Measurements from ENCODE around the gene SLC17A7.
"Not testable (repeated sequence)": the region's sequence is repeated elsewhere in the genome, so short reads cannot be mapped to it uniquely, and the experiment has no call there.

SLC17A7 gene

DNA sequence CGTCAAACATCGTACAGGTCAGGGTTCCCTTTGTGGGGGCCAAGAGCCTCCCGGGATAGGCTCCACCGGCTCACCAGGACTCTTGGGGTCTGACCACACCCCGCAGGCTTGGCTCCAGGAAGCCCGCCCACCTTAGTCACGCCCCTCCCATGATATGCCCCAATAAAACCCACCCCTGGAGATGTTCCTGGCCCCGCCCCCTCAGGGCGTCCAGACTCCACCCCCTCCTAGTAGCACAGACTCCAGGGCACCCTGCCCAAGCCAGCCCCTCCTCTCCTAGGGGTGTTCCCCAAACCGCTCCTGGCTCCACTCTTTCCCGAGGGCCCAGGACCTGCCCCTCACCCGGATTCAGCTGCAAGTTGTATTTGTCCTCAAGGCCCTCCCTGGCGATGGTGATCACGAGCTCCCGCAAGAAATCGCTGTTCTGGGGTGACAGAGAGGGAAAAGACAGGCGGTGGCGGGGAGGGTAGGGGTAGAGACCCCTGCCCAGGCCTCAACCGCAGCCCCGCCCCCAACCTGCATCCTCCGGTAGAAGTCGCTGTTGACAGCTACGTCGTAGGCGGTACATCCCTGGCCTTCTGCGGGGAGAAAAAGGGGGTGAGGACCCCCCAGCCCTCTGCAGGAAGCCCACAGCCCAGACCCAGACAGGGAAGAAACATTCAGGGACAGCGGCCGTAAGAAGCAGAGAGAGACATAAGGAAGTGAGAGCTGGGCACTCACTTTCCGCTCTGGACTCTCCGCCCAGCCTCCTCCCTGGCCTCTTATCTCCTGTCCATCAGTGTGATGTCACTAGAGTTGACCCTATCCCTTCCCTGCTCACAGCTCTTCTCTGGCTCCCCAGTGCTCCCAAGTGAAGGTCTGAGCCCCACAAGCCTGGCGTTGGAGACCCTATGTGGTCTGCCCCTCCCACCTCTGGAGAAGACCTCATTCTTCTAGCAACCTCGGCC is 6.4 kb upstream of the SLC17A7 start (continued):
- 0 out of 2 replicates have a peak, but pooled peaks have one; percentile 20 for TF ChIP-seq ZFHX2 (tag by site-specific recombination; conservative IDR thresholded peaks at IDR 0.05)
- peak; percentile 77 for TF ChIP-seq KLF9 (tag by site-specific recombination; IDR thresholded peaks at IDR 0.05; ENCODE audit: low read depth)
- peak; percentile 20; the same call in 1 of the 2 replicates for TF ChIP-seq GLIS1 (tag by site-specific recombination; IDR thresholded peaks at IDR 0.05)
- TF ChIP-seq ZBTB21 (tag by site-specific recombination; IDR thresholded peaks at IDR 0.05), result no peak

DNA sequence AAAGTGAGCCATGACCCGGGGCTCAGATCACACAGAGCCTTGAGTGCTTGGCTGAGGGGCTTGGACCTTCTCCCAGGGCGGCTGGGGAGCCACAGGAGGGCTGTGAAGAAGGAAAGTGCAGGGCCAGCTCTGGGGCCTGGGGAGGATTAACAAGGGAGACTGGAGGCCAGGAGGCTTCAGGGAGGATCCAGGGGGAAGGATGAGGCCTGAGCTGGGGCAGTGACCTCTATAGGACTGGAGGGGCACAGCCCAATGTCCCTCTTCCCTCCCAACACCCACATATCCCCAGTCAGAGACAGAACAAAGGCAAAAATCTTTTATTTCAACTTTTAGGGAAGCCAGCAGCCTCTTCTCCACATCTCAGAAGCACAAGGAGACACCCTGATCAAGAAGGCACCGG is 4.7 kb upstream of the SLC17A7 start:
- Histone ChIP-seq H3K9me3 (ENCODE audit: control insufficient read depth, insufficient read depth, low read depth, low read length) (no peaks in the 10 kb centered on the region), H3K4me3 (ENCODE audit: low read depth, low read length) (no peak overlapping the region), H3K36me3 (ENCODE audit: control insufficient read depth in 2 of 2, insufficient read depth in 1 of 2, low read length in 2 of 2) (peaks cover 17 to 45% of the 10 kb centered on the region in 2 experiments), H3K4me1 (ENCODE audit: control insufficient read depth, insufficient read depth, low read length) (peaks cover 7% of the 10 kb centered on the region), H3K27ac (ENCODE audit: extremely low read depth, low read depth, low read length) (no peak overlapping the region)
- TF ChIP-seq SCRT2 (tag by site-specific recombination; IDR thresholded peaks at IDR 0.05) (no peak), ZNF391 (tag by site-specific recombination; IDR thresholded peaks at IDR 0.05; ENCODE audit: borderline replicate concordance, low read depth) (no peak), ZNF341 (tag by site-specific recombination; IDR thresholded peaks at IDR 0.05; ENCODE audit: low read depth) (no peak), ZSCAN30 (tag by site-specific recombination; IDR thresholded peaks at IDR 0.05) (no peak)
- TF ChIP-seq, protein P1, sequence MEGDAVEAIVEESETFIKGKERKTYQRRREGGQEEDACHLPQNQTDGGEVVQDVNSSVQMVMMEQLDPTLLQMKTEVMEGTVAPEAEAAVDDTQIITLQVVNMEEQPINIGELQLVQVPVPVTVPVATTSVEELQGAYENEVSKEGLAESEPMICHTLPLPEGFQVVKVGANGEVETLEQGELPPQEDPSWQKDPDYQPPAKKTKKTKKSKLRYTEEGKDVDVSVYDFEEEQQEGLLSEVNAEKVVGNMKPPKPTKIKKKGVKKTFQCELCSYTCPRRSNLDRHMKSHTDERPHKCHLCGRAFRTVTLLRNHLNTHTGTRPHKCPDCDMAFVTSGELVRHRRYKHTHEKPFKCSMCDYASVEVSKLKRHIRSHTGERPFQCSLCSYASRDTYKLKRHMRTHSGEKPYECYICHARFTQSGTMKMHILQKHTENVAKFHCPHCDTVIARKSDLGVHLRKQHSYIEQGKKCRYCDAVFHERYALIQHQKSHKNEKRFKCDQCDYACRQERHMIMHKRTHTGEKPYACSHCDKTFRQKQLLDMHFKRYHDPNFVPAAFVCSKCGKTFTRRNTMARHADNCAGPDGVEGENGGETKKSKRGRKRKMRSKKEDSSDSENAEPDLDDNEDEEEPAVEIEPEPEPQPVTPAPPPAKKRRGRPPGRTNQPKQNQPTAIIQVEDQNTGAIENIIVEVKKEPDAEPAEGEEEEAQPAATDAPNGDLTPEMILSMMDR (tag by site-specific recombination; IDR thresholded peaks at IDR 0.05), result peak; percentile 10; the same call in 1 of the 2 replicates
- ChIA-PET CTCF (interaction anchor here (0.7 to 3.2 kb wide), 6 partner anchors 25 to 207 kb away, joined by 3 to 28 read pairs (median 6); no protein-coding TSS in a partner anchor), POLR2A (interaction anchor here (0.6 to 2.1 kb wide), 4 partner anchors 33 to 83 kb away, joined by 3 to 5 read pairs (median 4); partner anchors contain the start of gene DKKL1)

DNA sequence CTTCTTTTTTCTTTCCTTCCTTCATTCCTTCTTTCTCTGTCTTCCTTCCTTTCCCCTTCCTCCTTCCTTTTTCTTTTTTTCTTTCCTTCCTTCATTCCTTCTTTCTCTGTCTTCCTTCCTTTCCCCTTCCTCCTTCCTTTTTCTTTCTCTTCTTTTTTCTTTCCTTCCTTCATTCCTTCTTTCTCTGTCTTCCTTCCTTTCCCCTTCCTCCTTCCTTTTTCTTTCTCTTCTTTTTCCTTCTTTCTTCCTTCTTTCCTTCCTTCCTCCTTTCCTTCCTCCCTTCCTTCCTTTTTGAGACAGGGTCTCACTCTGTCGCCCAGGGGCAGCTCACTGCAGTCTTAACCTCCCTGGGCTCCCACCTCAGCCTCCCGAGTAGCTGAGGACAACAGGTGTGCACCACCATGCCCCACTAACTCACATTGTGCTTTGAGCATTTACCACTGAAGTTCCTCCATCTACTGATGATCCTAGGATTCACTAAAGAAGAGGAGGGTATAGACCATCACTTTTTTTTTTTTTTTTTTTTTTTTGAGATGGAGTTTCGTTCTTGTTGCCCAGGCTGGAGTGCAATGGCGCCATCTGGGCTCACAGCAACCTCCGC is 2.9 kb upstream of the SLC17A7 start:
- POLR2A ChIA-PET, result interaction anchor here (0.6 to 2.1 kb wide), 7 partner anchors 32 to 724 kb away, joined by 3 to 8 read pairs (median 5); no protein-coding TSS in a partner anchor
- H3K36me3 ChIP-seq (ENCODE audit: control insufficient read depth in 2 of 2, insufficient read depth in 1 of 2, low read length in 2 of 2), result peaks cover 10 to 30% of the 10 kb centered on the region in 2 experiments
- H3K9me3 ChIP-seq (ENCODE audit: control insufficient read depth, insufficient read depth, low read depth, low read length); H3K4me1 ChIP-seq (ENCODE audit: control insufficient read depth, insufficient read depth, low read length); H3K27ac ChIP-seq (ENCODE audit: extremely low read depth, low read depth, low read length); H3K4me3 ChIP-seq (ENCODE audit: low read depth, low read length): not testable (repeated sequence)
- CTCF ChIA-PET, result interaction anchor here (0.6 to 3.2 kb wide), 14 partner anchors 8 to 1491 kb away, joined by 3 to 28 read pairs (median 4); no protein-coding TSS in a partner anchor
- TF ChIP-seq SCRT2 (tag by site-specific recombination; IDR thresholded peaks at IDR 0.05) (peak; percentile 29; the same call in 1 of the 2 replicates), ZNF10 (tag by site-specific recombination; IDR thresholded peaks at IDR 0.05) (peak; percentile 33; the same call in 1 of the 2 replicates), ZNF366 (tag by site-specific recombination; conservative IDR thresholded peaks at IDR 0.05) (peak; percentile 92)

DNA sequence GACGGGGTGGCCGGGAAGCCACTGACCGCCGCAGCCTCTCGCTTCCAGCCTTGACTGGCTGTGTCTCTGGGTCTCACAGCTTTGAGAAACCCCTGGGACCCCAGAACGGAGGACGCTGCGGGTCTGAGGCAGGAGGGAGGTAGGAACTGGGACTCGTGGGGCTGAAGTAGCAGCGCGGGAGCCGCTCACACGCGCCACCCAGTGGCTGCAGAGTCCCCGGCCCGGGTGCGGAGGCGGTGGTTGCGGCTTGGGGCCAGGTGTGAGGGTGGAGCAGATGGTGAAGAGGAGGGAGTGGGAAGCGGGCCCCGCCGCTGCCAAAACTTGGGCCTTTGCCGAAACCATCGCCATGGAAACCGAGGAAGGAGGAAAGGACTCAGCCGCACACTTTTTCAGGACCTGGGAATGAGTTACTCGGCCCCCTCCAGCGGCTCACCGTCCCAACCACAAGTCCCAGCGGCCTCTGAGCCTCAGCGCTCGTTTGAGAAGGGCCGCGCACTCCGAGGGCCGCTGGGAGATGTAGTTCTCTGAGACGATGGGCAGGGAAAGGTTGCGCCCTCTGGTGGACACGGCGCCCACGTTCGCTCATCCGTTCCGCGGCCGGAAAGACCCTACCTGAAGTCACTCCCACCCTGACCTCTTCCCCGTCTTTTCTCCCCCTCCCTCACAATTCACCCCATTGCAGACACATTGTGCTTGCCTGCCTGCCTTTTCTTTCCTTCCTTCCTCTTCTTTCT is 2.2 kb upstream of the SLC17A7 start:
- Histone ChIP-seq H3K9me3 (ENCODE audit: control insufficient read depth, insufficient read depth, low read depth, low read length) (no peaks in the 10 kb centered on the region), H3K4me1 (ENCODE audit: control insufficient read depth, insufficient read depth, low read length) (peaks cover 7% of the 10 kb centered on the region), H3K36me3 (ENCODE audit: control insufficient read depth in 2 of 2, insufficient read depth in 1 of 2, low read length in 2 of 2) (peaks cover 3 to 23% of the 10 kb centered on the region in 2 experiments), H3K27ac (ENCODE audit: extremely low read depth, low read depth, low read length) (peak overlapping the region; percentile 50), H3K4me3 (ENCODE audit: low read depth, low read length) (peak overlapping the region; percentile 60)
- ChIA-PET CTCF (interaction anchor here (0.6 to 3.2 kb wide), 27 partner anchors 8 to 914 kb away, joined by 3 to 59 read pairs (median 4); partner anchors contain the start of genes GFY and PIH1D1), POLR2A (interaction anchor here (0.6 to 2.3 kb wide), 8 partner anchors 9 to 712 kb away, joined by 3 to 28 read pairs (median 4); partner anchors contain the start of genes ALDH16A1, PIH1D1 and TEAD2)
- no peak for TF ChIP-seq INSM2 (tag by site-specific recombination; IDR thresholded peaks at IDR 0.05)
- peak; percentile 76 for TF ChIP-seq ZNF394 (tag by site-specific recombination; IDR thresholded peaks at IDR 0.05; ENCODE audit: borderline replicate concordance)
- TF ChIP-seq ZBTB8A (tag by site-specific recombination; IDR thresholded peaks at IDR 0.05), result peak; percentile 51; the same call in 1 of the 2 replicates
- TF ChIP-seq ZNF335 (tag by site-specific recombination; conservative IDR thresholded peaks at IDR 0.05), result peak; percentile 96
- TF ChIP-seq HOXA7 (CRISPR knock-in tag; IDR thresholded peaks at IDR 0.05; ENCODE audit: borderline replicate concordance), result no peak
- no peak for TF ChIP-seq ZNF23 (tag by site-specific recombination; IDR thresholded peaks at IDR 0.05; ENCODE audit: borderline replicate concordance)
- no peak for TF ChIP-seq ZNF146 (tag by site-specific recombination; IDR thresholded peaks at IDR 0.05)
- TF ChIP-seq, protein P2, sequence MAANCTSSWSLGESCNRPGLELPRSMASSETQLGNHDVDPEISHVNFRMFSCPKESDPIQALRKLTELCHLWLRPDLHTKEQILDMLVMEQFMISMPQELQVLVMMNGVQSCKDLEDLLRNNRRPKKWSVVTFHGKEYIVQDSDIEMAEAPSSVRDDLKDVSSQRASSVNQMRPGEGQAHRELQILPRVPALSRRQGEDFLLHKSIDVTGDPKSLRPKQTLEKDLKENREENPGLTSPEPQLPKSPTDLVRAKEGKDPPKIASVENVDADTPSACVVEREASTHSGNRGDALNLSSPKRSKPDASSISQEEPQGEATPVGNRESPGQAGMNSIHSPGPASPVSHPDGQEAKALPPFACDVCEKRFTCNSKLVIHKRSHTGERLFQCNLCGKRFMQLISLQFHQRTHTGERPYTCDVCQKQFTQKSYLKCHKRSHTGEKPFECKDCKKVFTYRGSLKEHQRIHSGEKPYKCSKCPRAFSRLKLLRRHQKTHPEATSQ (tag by site-specific recombination; IDR thresholded peaks at IDR 0.05), result no peak

All from HEK293 (cell line).